ENCODE data around the gene NRXN2.

NRXN2 gene

DNA sequence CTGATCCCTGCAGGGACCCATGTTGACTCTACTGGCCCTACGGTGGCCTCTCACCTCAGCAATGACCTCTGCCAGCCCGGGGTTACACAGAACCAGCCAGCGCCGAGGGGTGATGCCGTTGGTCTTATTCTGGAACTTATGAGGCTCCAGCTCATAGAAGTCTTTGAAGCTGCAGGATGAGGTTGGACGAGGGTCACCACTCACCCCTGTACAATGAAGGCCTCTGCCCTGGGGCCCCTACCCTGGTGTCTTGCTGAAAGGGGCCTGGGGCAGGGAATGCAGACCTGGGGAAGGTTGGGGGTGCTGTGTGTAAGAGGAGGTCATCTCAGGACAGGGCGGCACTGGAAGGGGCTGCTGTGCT is 30.0 kb upstream of the NRXN2 start:
- Mint-ChIP-seq H3K9me3 (no peaks in the 10 kb centered on the region), H3K27ac (peak overlapping the region; percentile 22), H3K36me3 (ENCODE audit: low read depth) (peaks cover 39% of the 10 kb centered on the region), H3K4me1 (ENCODE audit: low read depth) (peaks cover 13% of the 10 kb centered on the region), H3K27me3 (no peaks in the 10 kb centered on the region), H3K4me3 (no peak overlapping the region)
- no peak for DNase-seq

DNA sequence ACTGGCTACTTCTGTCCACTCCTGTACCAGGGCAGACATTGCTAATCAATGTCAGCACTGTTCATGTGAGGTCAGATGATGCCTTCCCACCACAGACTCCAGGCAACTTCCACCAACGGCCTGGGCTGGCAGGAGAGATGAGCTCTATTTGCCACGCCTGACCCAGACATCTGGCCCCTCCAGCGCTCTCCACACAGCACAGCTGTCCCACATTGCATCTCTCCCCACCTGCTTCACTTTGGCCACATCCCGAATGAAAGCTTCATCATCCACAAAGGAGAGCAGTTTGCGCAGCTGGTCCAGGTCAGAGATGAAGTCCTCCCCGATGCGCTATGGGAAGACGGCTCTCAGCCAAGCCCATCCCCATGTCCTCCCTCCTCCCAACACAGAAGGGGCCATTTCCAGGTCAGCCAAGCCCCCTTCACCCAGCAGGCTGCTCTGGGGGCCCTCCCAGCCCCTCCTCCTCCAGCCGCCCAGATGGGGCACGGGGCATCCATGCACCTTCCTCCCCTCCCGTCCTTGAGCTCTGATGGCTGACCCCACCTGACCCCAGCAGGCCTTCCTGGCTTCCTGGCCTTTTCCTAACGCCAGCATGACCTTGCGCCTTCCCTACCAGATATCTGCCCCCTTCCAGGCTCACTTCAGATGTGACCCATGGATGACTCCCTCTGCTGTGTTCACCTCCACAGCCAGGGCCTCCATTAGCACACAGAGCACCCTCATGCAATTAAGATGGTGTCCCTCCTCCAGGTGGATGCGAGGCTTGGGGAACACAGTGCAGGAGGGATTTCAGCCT is 29.4 kb upstream of the NRXN2 start:
- peaks cover 13% of the 10 kb centered on the region for H3K4me1 Mint-ChIP-seq (ENCODE audit: low read depth)
- DNase-seq, result no peak
- peak overlapping the region; percentile 69 for H3K27ac Mint-ChIP-seq
- H3K27me3 Mint-ChIP-seq, result no peaks in the 10 kb centered on the region
- peaks cover 38% of the 10 kb centered on the region for H3K36me3 Mint-ChIP-seq (ENCODE audit: low read depth)
- no peak overlapping the region for H3K4me3 Mint-ChIP-seq
- H3K9me3 Mint-ChIP-seq, result no peaks in the 10 kb centered on the region

DNA sequence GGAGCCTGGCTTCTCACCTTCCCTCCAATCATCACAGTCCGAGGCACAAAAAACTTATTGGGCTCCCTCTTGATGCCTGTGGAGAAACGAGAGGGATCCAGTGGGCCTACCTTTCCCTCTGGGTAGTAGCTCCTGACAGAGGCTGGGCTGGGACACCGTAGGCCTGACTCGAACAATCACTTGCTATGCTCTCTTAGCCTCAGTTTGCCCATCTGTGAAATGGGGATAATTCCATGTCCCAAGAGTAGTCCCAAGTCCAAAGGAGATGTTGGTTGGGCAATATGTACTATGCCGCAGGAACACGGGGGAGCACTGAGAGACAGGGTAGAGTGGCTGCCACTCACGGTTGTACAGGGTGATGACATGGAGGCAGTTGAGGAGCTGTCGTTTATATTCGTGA is 28.6 kb upstream of the NRXN2 start:
- Mint-ChIP-seq H3K9me3 (no peaks in the 10 kb centered on the region), H3K27ac (no peak overlapping the region), H3K27me3 (no peaks in the 10 kb centered on the region), H3K36me3 (ENCODE audit: low read depth) (peaks cover 35% of the 10 kb centered on the region), H3K4me3 (no peak overlapping the region), H3K4me1 (ENCODE audit: low read depth) (peaks cover 13% of the 10 kb centered on the region)
- DNase-seq, result no peak

DNA sequence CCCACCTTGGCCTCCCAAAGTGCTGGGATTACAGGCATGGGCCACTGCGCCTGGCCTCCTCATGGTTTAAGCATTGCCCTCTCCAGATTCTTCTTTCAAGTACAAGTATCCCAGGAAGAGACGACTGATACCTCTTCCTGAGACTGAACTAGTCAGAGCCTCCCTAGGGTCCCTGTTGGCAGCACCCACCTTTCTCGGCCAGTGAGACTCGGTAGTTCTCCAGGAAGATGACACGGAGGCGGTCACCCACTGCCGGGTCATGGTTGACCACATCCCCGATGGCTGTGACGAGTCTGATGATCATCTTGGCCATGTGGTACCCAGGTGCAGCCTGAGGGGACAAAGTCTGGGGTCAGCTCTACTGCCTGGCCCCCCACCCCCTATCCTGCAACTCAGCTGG is 28.1 kb upstream of the NRXN2 start:
- DNase-seq, result no peak
- H3K36me3 Mint-ChIP-seq (ENCODE audit: low read depth), result peaks cover 35% of the 10 kb centered on the region
- peaks cover 15% of the 10 kb centered on the region for H3K4me1 Mint-ChIP-seq (ENCODE audit: low read depth)
- peak overlapping the region; percentile 18 for H3K27ac Mint-ChIP-seq
- no peak overlapping the region for H3K4me3 Mint-ChIP-seq
- H3K27me3 Mint-ChIP-seq, result no peaks in the 10 kb centered on the region
- no peaks in the 10 kb centered on the region for H3K9me3 Mint-ChIP-seq

DNA sequence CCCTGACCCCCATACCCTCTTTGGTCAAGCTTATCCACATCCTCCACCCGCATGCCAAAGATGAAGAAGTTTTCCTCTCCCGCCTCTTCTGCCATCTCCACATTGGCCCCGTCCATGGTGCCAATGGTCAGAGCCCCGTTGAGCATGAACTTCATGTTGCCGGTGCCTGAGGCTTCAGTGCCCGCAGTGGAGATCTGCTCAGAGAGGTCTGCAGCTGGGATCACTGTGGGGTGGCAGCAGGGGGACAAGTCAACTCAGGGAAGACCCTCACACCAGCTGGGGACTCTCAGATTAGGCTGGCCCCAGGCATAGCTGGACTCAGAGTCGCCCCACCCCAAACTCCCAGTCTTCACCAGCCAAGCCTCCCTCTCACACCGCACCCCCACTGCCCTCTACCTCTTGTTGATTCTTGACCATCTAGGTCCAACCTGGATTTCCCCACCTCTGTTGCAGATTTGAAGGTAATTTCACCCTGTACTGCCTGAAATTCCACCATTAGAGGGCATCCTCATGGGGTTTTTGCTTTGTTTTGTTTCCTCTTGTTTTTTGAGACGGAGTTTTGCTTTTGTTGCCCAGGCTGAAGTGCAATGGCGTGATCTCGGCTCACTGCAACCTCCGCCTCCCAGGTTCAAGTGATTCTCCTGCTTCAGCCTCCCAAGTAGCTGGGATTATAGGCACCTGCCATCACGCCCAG is 27.5 kb upstream of the NRXN2 start:
- Mint-ChIP-seq H3K27ac (peak overlapping the region; percentile 22), H3K9me3 (no peaks in the 10 kb centered on the region), H3K36me3 (ENCODE audit: low read depth) (peaks cover 35% of the 10 kb centered on the region), H3K4me1 (ENCODE audit: low read depth) (peaks cover 18% of the 10 kb centered on the region), H3K4me3 (no peak overlapping the region), H3K27me3 (no peaks in the 10 kb centered on the region)
- no peak for DNase-seq

DNA sequence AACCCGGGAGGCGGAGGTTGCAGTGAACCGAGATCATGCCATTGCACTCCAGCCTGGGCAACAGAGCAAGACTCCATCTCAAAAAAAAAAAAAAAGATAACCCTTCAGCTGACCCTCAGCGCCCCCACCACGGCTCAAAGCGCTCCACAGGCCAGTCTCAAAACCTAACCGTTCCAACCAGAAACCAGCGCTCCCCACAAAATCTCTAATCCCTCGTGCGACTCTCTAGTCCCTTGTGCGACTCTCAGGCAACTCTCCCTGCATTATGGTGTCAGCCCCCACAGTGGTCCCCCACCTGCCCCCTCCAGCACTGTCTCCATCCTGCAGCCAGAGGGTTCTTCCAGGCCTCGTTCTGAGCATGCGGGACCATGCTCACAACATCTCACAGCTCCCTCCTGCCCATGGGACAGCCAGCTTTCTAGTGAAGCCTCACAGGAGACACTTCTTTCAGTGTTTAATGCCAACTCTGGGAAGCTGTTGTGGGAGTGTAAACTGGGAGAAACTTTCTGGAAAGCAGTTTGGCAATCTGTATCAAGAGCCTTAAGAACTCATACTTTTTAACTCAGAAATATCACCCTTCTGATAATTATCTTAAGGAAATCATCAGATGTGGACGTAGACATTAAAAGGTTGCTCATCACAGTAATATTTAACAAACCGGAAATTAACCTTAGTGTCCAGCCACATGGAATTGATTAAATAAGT is 25.1 kb upstream of the NRXN2 start:
- Mint-ChIP-seq H3K27ac (peak overlapping the region; percentile 76), H3K36me3 (ENCODE audit: low read depth) (peaks cover 27% of the 10 kb centered on the region), H3K4me3 (no peak overlapping the region), H3K9me3 (no peaks in the 10 kb centered on the region), H3K4me1 (ENCODE audit: low read depth) (peaks cover 31% of the 10 kb centered on the region), H3K27me3 (peaks cover 7% of the 10 kb centered on the region)
- DNase-seq, result no peak

DNA sequence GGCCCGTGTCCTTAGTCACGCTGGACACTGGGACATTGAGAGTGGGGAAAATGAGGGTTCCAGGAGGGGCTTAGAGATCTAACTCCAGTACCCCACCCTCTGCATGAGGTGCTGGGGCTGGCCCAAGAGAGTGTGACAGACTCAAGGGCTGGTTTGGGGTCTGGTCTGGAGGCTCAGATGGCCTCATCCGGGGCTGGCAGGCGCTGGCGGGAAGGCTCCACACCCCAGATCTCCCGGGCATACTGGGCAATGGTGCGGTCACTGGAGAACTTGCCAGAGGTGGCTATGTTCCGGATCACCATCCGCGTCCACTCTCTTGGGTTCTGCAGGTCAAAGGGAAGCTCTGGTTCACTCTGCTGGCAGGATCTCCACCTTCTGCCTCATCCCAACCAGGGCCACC is 23.5 kb upstream of the NRXN2 start:
- H3K27me3 Mint-ChIP-seq, result peaks cover 7% of the 10 kb centered on the region
- no peak overlapping the region for H3K4me3 Mint-ChIP-seq
- peaks cover 15% of the 10 kb centered on the region for H3K36me3 Mint-ChIP-seq (ENCODE audit: low read depth)
- no peak for DNase-seq
- no peak overlapping the region for H3K27ac Mint-ChIP-seq
- no peaks in the 10 kb centered on the region for H3K9me3 Mint-ChIP-seq
- peaks cover 38% of the 10 kb centered on the region for H3K4me1 Mint-ChIP-seq (ENCODE audit: low read depth)

DNA sequence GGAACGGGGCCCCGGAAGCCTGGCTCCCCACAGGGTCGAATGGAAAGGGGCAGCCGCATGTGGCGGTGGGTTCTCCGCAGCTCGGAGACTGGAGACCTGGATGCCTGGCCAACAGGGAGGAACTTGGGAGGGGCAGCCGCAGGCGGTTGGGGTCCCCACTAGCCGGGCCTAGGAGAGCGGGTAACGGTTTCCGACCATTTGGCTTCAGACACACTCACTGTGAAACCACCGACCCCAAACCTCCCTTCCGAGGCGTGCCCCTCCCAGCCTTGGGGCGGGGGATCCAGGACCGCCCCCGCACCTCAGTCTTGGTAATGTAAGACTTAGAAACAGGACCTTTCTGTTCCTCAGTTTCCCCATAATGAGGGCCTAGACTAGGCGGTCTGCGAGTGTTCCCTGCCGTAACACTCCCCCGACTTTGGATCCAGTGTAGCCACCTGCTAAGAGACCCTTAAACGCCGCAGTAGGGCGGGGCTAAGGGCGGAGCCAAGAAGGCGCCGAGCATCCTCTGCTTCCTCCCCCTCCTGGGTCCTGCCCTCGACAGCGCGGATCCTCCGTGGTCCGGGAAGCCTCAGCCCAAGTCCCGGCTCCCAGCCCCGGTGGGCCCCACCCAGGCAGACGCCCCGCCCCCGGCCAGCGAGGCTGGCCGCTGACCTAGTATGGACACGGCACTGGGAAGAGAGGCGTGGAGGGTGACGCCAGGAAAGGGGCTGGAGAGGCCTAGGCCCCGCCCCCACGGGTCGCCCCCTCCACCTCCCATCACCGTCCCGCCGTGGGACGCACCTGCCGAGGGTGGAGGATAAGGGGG is 22.7 kb upstream of the NRXN2 start:
- Mint-ChIP-seq H3K4me3 (peak overlapping the region; percentile 71), H3K9me3 (no peaks in the 10 kb centered on the region), H3K36me3 (ENCODE audit: low read depth) (peaks cover 8% of the 10 kb centered on the region), H3K27ac (peak overlapping the region; percentile 79), H3K4me1 (ENCODE audit: low read depth) (peaks cover 37% of the 10 kb centered on the region), H3K27me3 (peaks cover 7% of the 10 kb centered on the region)
- DNase-seq, result peak; percentile 81

DNA sequence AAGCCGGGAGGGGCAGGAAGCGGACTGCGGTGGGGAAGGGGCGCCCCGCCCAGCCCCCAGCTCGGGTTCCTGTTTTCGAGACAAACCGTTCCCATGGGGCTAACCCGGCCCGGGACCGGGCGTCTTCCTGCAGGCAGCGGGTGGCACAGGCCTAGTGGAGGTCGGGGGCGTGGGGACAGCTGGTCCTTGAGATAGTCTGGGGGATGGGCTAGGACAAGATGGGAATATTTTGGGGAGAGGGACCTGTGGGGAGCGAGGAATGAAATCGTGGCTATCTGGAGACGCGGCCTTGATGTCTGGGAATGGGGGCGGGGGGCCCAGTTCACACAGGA is 22.2 kb upstream of the NRXN2 start:
- H3K27ac Mint-ChIP-seq, result peak overlapping the region; percentile 79
- H3K36me3 Mint-ChIP-seq (ENCODE audit: low read depth), result peaks cover 2% of the 10 kb centered on the region
- H3K9me3 Mint-ChIP-seq, result no peaks in the 10 kb centered on the region
- H3K4me3 Mint-ChIP-seq, result peak overlapping the region; percentile 71
- peaks cover 7% of the 10 kb centered on the region for H3K27me3 Mint-ChIP-seq
- peaks cover 31% of the 10 kb centered on the region for H3K4me1 Mint-ChIP-seq (ENCODE audit: low read depth)
- DNase-seq, result peak; percentile 70

DNA sequence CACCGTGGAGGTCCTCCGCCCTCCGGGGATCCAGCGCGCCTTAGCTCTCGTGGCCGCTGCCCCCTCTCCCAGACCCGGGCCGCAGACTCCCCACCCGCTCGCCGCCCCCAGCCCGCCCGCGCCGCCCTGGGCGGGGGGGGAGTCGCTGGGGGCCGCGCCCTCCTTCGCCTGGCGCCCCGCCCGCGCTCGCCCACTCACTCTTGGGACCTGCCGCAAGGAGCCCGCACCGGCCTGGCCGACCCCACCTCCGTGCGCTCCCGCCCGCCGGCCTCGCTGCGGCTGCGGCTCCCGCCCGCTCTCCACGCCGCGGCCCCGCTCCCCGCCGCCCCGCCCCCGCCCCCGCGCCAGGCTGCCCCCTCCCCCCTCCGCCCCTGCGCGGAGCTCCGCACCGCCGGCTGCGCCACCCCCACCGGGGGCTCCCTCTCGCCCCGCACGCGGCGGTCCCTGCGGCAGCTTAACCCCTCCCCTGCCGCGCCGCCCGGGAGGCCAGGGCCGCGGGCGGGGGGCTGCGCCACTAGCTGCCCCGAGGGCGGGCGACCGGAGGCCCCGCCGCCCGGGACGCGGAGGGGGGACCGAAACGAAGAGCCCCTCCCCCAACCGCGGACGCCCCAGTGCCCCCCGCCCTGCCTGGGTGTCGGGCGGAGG is 21.7 kb upstream of the NRXN2 start:
- peak overlapping the region; percentile 89 for H3K27ac Mint-ChIP-seq
- peaks cover 7% of the 10 kb centered on the region for H3K27me3 Mint-ChIP-seq
- H3K4me3 Mint-ChIP-seq, result peak overlapping the region; percentile 72
- H3K4me1 Mint-ChIP-seq (ENCODE audit: low read depth), result peaks cover 30% of the 10 kb centered on the region
- peaks cover 1% of the 10 kb centered on the region for H3K36me3 Mint-ChIP-seq (ENCODE audit: low read depth)
- no peaks in the 10 kb centered on the region for H3K9me3 Mint-ChIP-seq
- peak; percentile 53 for DNase-seq

DNA sequence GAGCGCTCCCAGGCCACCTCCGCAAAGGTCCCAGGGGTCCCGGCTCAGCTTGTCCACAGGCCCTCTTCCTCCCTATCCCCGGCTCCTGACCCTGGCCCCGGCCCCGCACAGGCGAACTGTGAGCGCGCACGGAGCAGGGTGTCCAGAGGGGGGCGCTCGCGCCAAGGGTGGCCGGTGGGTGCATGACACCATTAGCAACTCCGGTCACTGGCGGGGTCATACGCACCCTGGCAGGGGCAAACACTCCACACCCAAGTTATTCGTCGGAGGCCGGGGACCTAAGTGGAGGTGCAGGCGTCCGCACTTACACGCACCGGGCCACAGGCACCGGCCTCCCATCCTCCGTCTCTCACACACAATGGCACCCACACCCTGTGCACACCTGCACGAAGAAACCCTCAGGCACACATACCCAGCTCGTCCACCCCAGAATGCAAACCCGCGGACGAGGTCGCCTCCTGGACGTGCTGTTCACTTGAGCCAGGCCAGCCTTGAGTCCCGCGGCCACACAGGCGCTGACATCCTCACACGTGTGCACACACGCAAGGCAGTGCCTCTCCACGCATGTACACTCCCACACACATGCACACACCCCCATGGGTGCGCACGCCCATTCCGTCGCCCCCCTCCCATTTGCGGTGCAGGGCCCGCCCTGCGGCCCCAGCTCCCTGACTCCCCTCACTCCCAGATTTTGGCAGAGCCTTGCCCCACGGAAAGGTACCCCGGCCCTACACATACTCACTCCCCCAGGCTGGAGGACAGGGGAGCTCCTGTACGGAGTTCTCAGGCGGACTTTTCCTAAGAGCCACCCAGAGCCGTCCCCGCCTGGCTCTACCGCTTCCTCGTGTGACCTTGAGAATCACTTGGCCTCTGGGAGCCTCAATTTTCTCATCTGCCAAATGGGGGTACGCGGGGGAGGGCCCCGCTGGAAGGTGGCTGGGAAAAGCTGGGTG is 20.9 kb upstream of the NRXN2 start, which contains the start of gene RASGRP2:
Gene RASGRP2, minus strand, starts transcription at position 552 of the 953 bp plus-strand sequence. CDS start 1,276 bp downstream, outside the sequence.
- H3K9me3 Mint-ChIP-seq, result no peaks in the 10 kb centered on the region
- peaks cover 7% of the 10 kb centered on the region for H3K27me3 Mint-ChIP-seq
- peaks cover 33% of the 10 kb centered on the region for H3K4me1 Mint-ChIP-seq (ENCODE audit: low read depth)
- H3K4me3 Mint-ChIP-seq, result peak within 1 kb of the TSS; percentile 72
- DNase-seq, result peak; percentile 84
- peak within 1 kb of the TSS; percentile 89 for H3K27ac Mint-ChIP-seq
- H3K36me3 Mint-ChIP-seq (ENCODE audit: low read depth), result peaks cover 8% of the 10 kb centered on the region

DNA sequence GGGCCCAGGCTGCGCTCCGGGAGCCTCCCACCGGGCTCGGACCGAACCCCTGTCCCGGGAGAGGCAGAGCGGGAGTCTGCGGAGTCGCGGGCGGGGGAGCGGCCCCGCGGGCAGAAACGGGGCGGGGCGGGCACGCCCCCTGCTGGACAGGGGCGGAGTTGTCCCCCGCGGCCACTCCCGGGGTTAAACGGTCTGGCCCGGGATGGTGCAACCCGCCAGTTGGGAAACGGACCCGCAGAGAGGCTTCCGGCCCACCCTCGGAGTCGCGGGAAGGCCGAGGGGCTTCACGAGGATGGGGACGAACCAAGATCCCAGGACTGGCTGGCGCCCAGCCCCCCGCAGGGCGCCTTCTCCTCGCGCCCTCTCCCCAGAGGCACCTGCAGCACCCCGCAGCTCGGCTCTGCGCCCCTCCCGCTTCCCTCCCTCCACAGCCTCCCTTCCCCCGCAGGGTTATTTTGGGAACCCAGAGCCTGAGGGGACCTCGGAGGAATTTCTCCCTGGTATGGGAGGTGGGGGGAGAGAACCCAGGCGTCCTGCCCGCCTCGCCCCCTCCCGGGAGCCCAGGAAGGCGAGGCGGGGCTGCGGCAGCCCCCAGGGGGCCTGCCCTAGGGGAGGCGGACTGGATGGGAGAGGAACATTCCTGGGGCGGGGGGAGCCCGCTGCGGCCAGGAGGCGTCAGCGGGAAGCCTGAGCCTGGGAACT is 20.0 kb upstream of the NRXN2 start:
- peak overlapping the region; percentile 67 for H3K4me3 Mint-ChIP-seq
- H3K27ac Mint-ChIP-seq, result no peak overlapping the region
- H3K9me3 Mint-ChIP-seq, result no peaks in the 10 kb centered on the region
- H3K27me3 Mint-ChIP-seq, result peaks cover 7% of the 10 kb centered on the region
- DNase-seq, result peak; percentile 90
- peaks cover 34% of the 10 kb centered on the region for H3K4me1 Mint-ChIP-seq (ENCODE audit: low read depth)
- peaks cover 8% of the 10 kb centered on the region for H3K36me3 Mint-ChIP-seq (ENCODE audit: low read depth)

Data from activated T-cell treated with anti-CD3 and anti-CD28 coated beads, Interleukin-2, amount 50 U/mL, for 24 hours (primary cell).